Tibial nerve (tissue), 4 donors: Measurements from ENCODE around the gene HOMER3. TPM values are rescaled to one million over a fixed set of nuclear protein-coding genes. Genes with fewer than 3 reads are reported as not detected.

ENCODE experiments used
- DNase-seq, 2 donors: peaks; one replicate each; pipeline ENCODE4 v3.0.0-alpha.2; 2019; ENCODE audit warnings: low spot score in 2 of 2
- H3K27ac ChIP-seq, 4 donors: fragments of 200-600 bp; sonication (generic) in 3 of 4; one replicate each; pipeline ENCODE4 v1.5.1; 2017 to 2019; ENCODE audit warnings: mild to moderate bottlenecking in 1 of 4
- H3K27me3 ChIP-seq, 2 donors: fragments of 200-600 bp; sonication (generic) in 1 of 2; one replicate each; pipeline versions ENCODE4 v1.5.1 to v1.6.0; 2017 to 2019
- H3K36me3 ChIP-seq, 3 donors: fragments of 200-600 bp; sonication (generic); one replicate each; pipeline ENCODE4 v1.5.1; 2018 to 2019
- H3K4me1 ChIP-seq, 4 donors: fragments of 200-600 bp; sonication (generic) in 3 of 4; one replicate each; pipeline ENCODE4 v1.5.1; 2017 to 2019
- H3K4me3 ChIP-seq, 4 donors: fragments of 200-600 bp; sonication (generic) in 3 of 4; one replicate each; pipeline ENCODE4 v1.5.1; 2017 to 2019; ENCODE audit warnings: mild to moderate bottlenecking in 1 of 4, moderate library complexity in 1 of 4
- H3K9me3 ChIP-seq, 4 donors: fragments of 200-600 bp; sonication (generic) in 3 of 4; one replicate each; pipeline ENCODE4 v1.5.1; 2017 to 2019
- EP300 ChIP-seq, 2 donors: sonication (generic); formaldehyde crosslinking; IDR thresholded peaks; one replicate each; pipeline ENCODE4 v1.6.1; 2017; ENCODE audit warnings: antibody characterized with exemption in 2 of 2, mild to moderate bottlenecking in 1 of 2
- POLR2A ChIP-seq, 2 donors: fragments of 450-650 bp; IDR thresholded peaks; one replicate each; pipeline ENCODE4 v1.6.1; 2017; ENCODE audit warnings: antibody characterized with exemption in 2 of 2, mild to moderate bottlenecking in 2 of 2, moderate library complexity in 2 of 2
- WGBS, 2 donors: methylation state at CpG; one replicate each; pipeline ENCODE4 v1.1.5; 2018; 5-methylcytosine and 5-hydroxymethylcytosine counted together
- total RNA-seq, 4 donors: library from RNA; depleted of rRNA; stranded (reverse); fragments of >200 nt; gene quantifications; one replicate each; pipeline ENCODE4 v1.1.0, GENCODE V29; 2016
- TF ChIP-seq, protein P1 (sequence below), 5 experiments: fragments of 200-600 bp in 3 of 5; fragments of 450-650 bp in 2 of 5; sonication (generic) in 3 of 5; IDR thresholded peaks; one replicate each; pipeline ENCODE4 v1.5.1; 2016 to 2019; ENCODE audit warnings: antibody characterized with exemption in 5 of 5, mild to moderate bottlenecking in 3 of 5, moderate library complexity in 2 of 5

The HOMER3 gene
- total RNA-seq, 4 donors from 2014 or later, result 38.0 to 90.0 (median 44.6) TPM

DNA sequence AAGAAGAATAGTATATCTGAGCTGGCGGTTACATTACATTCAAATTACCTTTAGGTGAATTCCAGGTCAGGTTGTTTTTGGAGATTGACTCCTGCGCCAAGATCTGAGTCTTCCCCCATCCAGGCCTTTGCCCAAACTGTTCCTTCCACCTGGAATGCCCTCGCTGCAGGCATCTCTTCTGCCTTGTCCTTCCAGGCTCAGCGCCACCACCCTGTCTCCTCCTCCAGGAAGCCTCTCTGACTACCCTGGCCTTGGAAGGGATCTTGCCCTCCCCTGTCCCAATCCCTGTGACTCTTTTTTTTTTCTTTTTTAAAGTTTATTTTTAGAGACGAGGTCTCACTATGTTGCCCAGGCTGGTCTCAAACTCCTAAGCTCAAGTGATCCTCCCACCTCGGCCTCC, 1.7 kb upstream of the HOMER3 start:
- WGBS, 2 donors, result 89 to 93% methylated on average over 6 of the region's 6 CpGs
- H3K4me1 ChIP-seq, result peaks cover 0 to 21% (median 2%) of the 10 kb centered on the region in 4 donors

DNA sequence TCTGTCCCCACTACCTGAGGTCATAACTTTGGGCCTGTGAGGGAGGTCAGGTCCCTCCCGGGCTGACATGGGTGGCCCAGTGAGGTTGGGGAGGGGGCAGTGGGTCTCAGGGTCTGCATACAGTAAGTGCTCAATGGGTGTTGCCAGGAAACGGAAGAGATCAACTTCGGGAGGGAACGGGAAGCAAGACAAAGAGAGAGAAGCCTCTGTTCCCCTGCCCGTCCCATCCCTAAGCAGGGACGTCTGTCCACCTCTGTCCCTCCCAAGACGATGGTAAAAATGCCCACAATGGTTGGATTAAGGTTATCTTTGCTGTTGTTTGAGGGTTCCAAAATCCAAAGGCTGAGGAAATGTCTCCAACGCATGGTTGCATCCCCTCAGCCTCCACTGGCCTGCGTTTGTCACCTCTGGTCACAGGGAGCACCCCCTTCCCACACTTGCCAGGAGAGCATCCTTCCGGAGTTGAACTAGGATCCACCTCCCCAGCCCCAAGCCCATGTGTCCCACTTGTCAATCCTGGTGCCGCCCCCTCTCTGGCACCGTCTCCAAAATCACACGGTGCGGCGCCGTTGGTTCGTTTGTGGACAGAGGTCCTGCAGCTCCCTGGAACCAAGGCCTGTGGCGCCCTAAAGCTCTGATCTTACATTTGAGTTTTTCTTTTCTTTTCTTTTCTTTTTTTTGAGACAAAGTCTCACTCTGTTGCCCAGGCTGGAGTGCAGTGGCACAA, 774 bp upstream of the HOMER3 start:
- H3K36me3 ChIP-seq, result peaks cover 0 to 25% (median 0%) of the 10 kb centered on the region in 3 donors
- no peaks in the 10 kb centered on the region for H3K9me3 ChIP-seq
- 53 to 56% methylated on average over 18 of the region's 18 CpGs for whole genome bisulfite sequencing, 2 donors
- H3K4me3 ChIP-seq, result peak overlapping the region in 2 of 4 donors; percentile 18 to 82
- H3K4me1 ChIP-seq, result peaks cover 0 to 21% (median 2%) of the 10 kb centered on the region in 4 donors
- DNase-seq, result no peak
- H3K27ac ChIP-seq, result peak overlapping the region in 3 of 4 donors; percentile 42 to 72 (median 64)
- no peaks in the 10 kb centered on the region for H3K27me3 ChIP-seq
- TF ChIP-seq, protein P1, sequence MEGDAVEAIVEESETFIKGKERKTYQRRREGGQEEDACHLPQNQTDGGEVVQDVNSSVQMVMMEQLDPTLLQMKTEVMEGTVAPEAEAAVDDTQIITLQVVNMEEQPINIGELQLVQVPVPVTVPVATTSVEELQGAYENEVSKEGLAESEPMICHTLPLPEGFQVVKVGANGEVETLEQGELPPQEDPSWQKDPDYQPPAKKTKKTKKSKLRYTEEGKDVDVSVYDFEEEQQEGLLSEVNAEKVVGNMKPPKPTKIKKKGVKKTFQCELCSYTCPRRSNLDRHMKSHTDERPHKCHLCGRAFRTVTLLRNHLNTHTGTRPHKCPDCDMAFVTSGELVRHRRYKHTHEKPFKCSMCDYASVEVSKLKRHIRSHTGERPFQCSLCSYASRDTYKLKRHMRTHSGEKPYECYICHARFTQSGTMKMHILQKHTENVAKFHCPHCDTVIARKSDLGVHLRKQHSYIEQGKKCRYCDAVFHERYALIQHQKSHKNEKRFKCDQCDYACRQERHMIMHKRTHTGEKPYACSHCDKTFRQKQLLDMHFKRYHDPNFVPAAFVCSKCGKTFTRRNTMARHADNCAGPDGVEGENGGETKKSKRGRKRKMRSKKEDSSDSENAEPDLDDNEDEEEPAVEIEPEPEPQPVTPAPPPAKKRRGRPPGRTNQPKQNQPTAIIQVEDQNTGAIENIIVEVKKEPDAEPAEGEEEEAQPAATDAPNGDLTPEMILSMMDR (IDR thresholded peaks at IDR 0.05), result no peak
- TF ChIP-seq EP300 (IDR thresholded peaks at IDR 0.05) (no peak), POLR2A (IDR thresholded peaks at IDR 0.05) (no peak)

More for the DNA sequence above, 1.7 kb upstream of the HOMER3 start:
- peaks cover 0 to 16% (median 0%) of the 10 kb centered on the region in 3 donors for H3K36me3 ChIP-seq
- TF ChIP-seq EP300 (IDR thresholded peaks at IDR 0.05) (no peak), POLR2A (IDR thresholded peaks at IDR 0.05) (no peak)
- TF ChIP-seq, protein P1 (IDR thresholded peaks at IDR 0.05), result no peak
- DNase-seq, result no peak
- H3K9me3 ChIP-seq, result no peaks in the 10 kb centered on the region
- no peak overlapping the region for H3K4me3 ChIP-seq
- no peak overlapping the region for H3K27ac ChIP-seq
- H3K27me3 ChIP-seq, result no peaks in the 10 kb centered on the region

DNA sequence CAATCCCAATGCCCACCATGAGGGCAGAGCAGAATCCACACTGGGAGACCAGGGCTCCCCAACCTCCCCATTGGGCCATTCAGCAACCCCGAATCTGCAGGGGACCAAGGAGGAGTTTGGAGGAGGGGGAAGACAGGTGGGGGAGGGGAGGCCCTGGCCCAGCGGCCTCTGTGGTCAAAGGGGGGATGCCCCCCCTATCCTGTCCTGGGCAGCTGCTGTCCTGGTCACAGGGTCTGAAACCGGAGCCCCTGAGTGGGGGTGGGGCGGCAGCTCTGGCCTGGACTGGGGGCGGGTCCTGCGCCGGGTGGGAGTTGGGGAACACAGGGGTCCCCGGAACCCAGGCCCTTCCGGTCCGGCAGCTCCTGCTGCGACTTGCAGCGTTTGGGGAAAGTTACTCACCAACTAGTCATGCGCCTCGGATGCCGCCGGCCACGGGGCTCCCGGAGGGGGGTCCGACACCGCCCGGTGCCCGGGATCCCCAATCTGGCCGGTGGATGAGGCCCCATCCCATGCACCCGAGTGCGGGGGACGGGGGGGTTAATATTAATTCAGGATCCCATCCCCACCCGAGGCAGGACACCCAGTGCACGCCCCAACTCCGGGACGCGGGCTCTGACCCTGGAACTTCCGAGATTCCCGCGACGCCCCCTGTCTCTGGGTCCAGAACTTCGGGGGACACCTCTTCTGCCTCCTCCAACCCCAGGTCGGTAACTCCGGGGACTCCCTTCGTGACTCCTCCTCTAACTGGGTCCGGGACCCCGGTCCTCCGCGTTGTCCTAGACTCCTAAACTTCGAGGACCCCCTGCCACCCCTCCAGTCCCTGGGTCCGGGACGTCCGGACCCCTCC, 872 bp downstream of the HOMER3 start:
- peak overlapping the region; percentile 66 to 98 (median 78) for H3K4me3 ChIP-seq
- DNase-seq, result peak in 1 of 2 donors; percentile 27
- peaks cover 0 to 21% (median 2%) of the 10 kb centered on the region in 4 donors for H3K4me1 ChIP-seq
- H3K9me3 ChIP-seq, result no peaks in the 10 kb centered on the region
- TF ChIP-seq POLR2A (IDR thresholded peaks at IDR 0.05) (no peak), EP300 (IDR thresholded peaks at IDR 0.05) (peak in 1 of 2 donors; percentile 53)
- TF ChIP-seq, protein P1 (IDR thresholded peaks at IDR 0.05), result no peak
- H3K27ac ChIP-seq, result peak overlapping the region; percentile 50 to 85 (median 81)
- peaks cover 0 to 38% (median 0%) of the 10 kb centered on the region in 3 donors for H3K36me3 ChIP-seq
- WGBS, 2 donors, result 1% methylated on average over 20 to 39 of the region's 47 CpGs
- no peaks in the 10 kb centered on the region for H3K27me3 ChIP-seq

DNA sequence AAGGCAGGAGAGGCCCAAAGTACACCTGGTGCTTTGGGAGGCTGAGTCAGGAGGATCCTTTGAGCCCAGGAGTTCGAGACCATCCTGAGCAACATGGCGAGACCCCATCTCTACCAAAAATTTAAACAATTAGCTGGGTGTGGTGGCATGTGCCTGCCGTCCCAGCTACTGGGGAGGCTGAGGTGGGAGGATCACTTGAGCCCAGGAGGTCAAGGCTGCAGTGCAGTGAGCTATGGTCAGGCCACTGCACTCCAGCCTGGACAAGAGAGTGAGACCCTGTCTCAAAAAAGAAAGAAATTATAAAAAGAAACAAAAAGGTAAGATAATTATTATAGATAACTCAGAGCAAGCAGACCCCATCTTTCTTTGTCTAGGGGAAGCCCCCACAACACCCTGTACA, 1.9 kb downstream of the HOMER3 start:
- 84 to 91% methylated on average over 3 of the region's 3 CpGs for WGBS, 2 donors
- Histone ChIP-seq H3K27me3 (no peaks in the 10 kb centered on the region), H3K36me3 (peaks cover 0 to 48% (median 0%) of the 10 kb centered on the region in 3 donors), H3K4me1 (peaks cover 0 to 21% (median 2%) of the 10 kb centered on the region in 4 donors), H3K27ac (peak overlapping the region in 2 of 4 donors; percentile 84 to 85), H3K9me3 (no peaks in the 10 kb centered on the region), H3K4me3 (no peak overlapping the region)
- no peak for DNase-seq
- TF ChIP-seq, protein P1 (IDR thresholded peaks at IDR 0.05), result no peak
- TF ChIP-seq EP300 (IDR thresholded peaks at IDR 0.05) (no peak), POLR2A (IDR thresholded peaks at IDR 0.05) (no peak)
